ENCODE results near the gene C19orf12. TPM values are rescaled to one million over a fixed set of nuclear protein-coding genes. Genes with fewer than 3 reads are reported as not detected.

The C19orf12 gene
- total and polyA plus RNA-seq, 7 donors, result 37.5 to 142 (median 65.4) TPM

- 68 to 73% (median 71%) methylated on average over 9 of the region's 9 CpGs for WGBS, 3 donors
- intact Hi-C loops (cut with DNase I), result no loop called here
- Histone ChIP-seq H3K27me3 (ENCODE audit: insufficient read depth in 3 of 3, low read length in 2 of 3) (no peaks in the 10 kb centered on the region), H3K36me3 (ENCODE audit: insufficient read depth in 1 of 2, low read depth in 1 of 2) (peaks cover 1 to 12% of the 10 kb centered on the region in 2 donors), H3K9me3 (no peaks in the 10 kb centered on the region), H3K4me1 (peaks cover 77% of the 10 kb centered on the region), H3K27ac (peak overlapping the region; percentile 86), H3K4me3 (peak overlapping the region; percentile 41)
- DNase-seq (no peak), ATAC-seq (no peak)
- no peak for TF ChIP-seq CTCF (IDR thresholded peaks at IDR 0.05)
These were observed 35.4 kb downstream of the C19orf12 start for GRCh38 chr19:29679598-29680210.

GRCh38 chr19:29678484-29679106 lies 36.5 kb downstream of the C19orf12 start:
- ATAC-seq, result peak; percentile 76 to 85 (median 78)
- TF ChIP-seq CTCF (IDR thresholded peaks at IDR 0.05), result no peak
- H3K4me1 ChIP-seq, result peaks cover 85% of the 10 kb centered on the region
- intact Hi-C loops (cut with DNase I), result no loop called here
- WGBS, 3 donors, result 18 to 31% (median 19%) methylated on average over 18 to 20 of the region's 20 CpGs
- peak overlapping the region; percentile 86 for H3K27ac ChIP-seq
- peaks cover 12 to 23% of the 10 kb centered on the region in 2 donors for H3K36me3 ChIP-seq (ENCODE audit: insufficient read depth in 1 of 2, low read depth in 1 of 2)
- H3K27me3 ChIP-seq (ENCODE audit: insufficient read depth in 3 of 3, low read length in 2 of 3), result no peaks in the 10 kb centered on the region
- H3K9me3 ChIP-seq, result no peaks in the 10 kb centered on the region
- H3K4me3 ChIP-seq, result peak overlapping the region; percentile 41
- DNase-seq, result peak; percentile 93 to 97

GRCh38 chr19:29677001-29677817 lies 37.9 kb downstream of the C19orf12 start:
- H3K27ac ChIP-seq, result peak overlapping the region; percentile 86
- H3K36me3 ChIP-seq (ENCODE audit: insufficient read depth in 1 of 2, low read depth in 1 of 2), result peaks cover 12 to 23% of the 10 kb centered on the region in 2 donors
- peaks cover 94% of the 10 kb centered on the region for H3K4me1 ChIP-seq
- ATAC-seq, result peak; percentile 1 to 24 (median 8)
- peak in 1 of 2 donors; percentile 78 for DNase-seq
- H3K9me3 ChIP-seq, result no peaks in the 10 kb centered on the region
- 34 to 39% (median 35%) methylated on average over 23 of the region's 23 CpGs for WGBS, 3 donors
- no peaks in the 10 kb centered on the region for H3K27me3 ChIP-seq (ENCODE audit: insufficient read depth in 3 of 3, low read length in 2 of 3)
- intact Hi-C loops (cut with DNase I), result no loop called here
- TF ChIP-seq CTCF (IDR thresholded peaks at IDR 0.05), result no peak
- peak overlapping the region; percentile 2 for H3K4me3 ChIP-seq

GRCh38 chr19:29676586-29676985 lies 38.5 kb downstream of the C19orf12 start:
- H3K27me3 ChIP-seq (ENCODE audit: insufficient read depth in 3 of 3, low read length in 2 of 3), result no peaks in the 10 kb centered on the region
- DNase-seq (peak; percentile 61 to 83), ATAC-seq (peak; percentile 18 to 44 (median 30))
- H3K9me3 ChIP-seq, result no peaks in the 10 kb centered on the region
- no peak overlapping the region for H3K4me3 ChIP-seq
- peaks cover 94% of the 10 kb centered on the region for H3K4me1 ChIP-seq
- no peak for TF ChIP-seq CTCF (IDR thresholded peaks at IDR 0.05)
- peak overlapping the region; percentile 86 for H3K27ac ChIP-seq
- intact Hi-C loops (cut with DNase I), result no loop called here
- 15 to 28% (median 18%) methylated on average over 8 of the region's 8 CpGs for WGBS, 3 donors
- peaks cover 12 to 23% of the 10 kb centered on the region in 2 donors for H3K36me3 ChIP-seq (ENCODE audit: insufficient read depth in 1 of 2, low read depth in 1 of 2)

All from psoas muscle (tissue), 8 donors.